ENCODE measurements around the gene POMP.

The POMP gene

GRCh38 chr13:28622286-28622685, 36.6 kb upstream of the POMP start:
- no peaks in the 10 kb centered on the region for H3K4me1 ChIP-seq (ENCODE audit: control insufficient read depth, insufficient read depth, low read length)
- H3K9me3 ChIP-seq (ENCODE audit: control insufficient read depth in 2 of 2, low read length in 2 of 2): no peaks in the 10 kb centered on the region
- no peaks in the 10 kb centered on the region for H3K36me3 ChIP-seq (ENCODE audit: control insufficient read depth in 2 of 2, insufficient read depth in 2 of 2, low read length in 2 of 2)
- peaks cover 0 to 3% of the 10 kb centered on the region in 2 donors for H3K27me3 ChIP-seq (ENCODE audit: control insufficient read depth in 1 of 2, insufficient read depth in 2 of 2, low read length in 2 of 2)
- no peak overlapping the region for H3K9ac ChIP-seq (ENCODE audit: low read length in 2 of 2)
- no peak overlapping the region for H3K27ac ChIP-seq (ENCODE audit: low read length)
- no peak overlapping the region for H3K4me3 ChIP-seq (ENCODE audit: low read length in 2 of 2)

- H3K36me3 ChIP-seq (ENCODE audit: control insufficient read depth in 2 of 2, insufficient read depth in 2 of 2, low read length in 2 of 2): no peaks in the 10 kb centered on the region
- H3K27ac ChIP-seq (ENCODE audit: low read length): no peak overlapping the region
- H3K4me3 ChIP-seq (ENCODE audit: low read length in 2 of 2): no peak overlapping the region
- peaks cover 0 to 3% of the 10 kb centered on the region in 2 donors for H3K27me3 ChIP-seq (ENCODE audit: control insufficient read depth in 1 of 2, insufficient read depth in 2 of 2, low read length in 2 of 2)
- H3K9ac ChIP-seq (ENCODE audit: low read length in 2 of 2): no peak overlapping the region
- H3K4me1 ChIP-seq (ENCODE audit: control insufficient read depth, insufficient read depth, low read length): no peaks in the 10 kb centered on the region
- H3K9me3 ChIP-seq (ENCODE audit: control insufficient read depth in 2 of 2, low read length in 2 of 2): no peaks in the 10 kb centered on the region
Measured at GRCh38 chr13:28623782-28624706, 34.9 kb upstream of the POMP start.

DNA sequence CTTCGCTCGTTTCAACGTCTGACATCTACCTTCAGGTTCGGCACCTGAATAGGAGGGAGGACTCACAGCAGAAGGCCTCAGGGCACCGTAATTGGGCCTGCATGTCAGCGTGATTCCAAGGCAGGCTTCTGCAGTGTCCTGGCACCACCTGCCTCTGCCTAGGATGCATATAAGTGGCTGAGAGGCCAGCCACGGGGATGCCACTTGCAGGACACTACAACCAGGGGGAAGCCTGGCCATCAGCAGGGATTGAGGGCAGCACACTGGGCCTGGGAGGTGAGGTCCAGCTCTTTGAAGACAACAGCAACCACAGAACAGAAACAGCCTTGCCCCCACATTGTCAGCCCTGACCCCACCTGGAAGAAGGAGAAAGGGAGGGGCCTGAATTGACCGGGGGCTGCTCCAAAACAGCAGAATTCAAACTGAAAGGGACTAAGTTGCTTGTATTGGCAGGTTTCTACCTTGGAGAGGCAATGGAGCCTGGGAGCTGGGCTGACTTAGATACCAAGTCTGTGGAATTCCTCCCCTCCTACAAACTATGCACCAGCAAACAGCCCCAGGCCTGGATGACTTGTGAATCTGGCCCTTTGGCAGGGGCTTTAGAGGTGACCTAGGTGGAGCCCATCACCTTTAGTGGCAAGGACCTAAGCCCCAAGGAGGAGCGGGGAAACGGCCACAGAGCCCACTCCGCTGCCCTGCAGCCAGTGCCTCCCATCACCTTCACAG, 34.1 kb upstream of the POMP start:
- Histone ChIP-seq H3K9ac (ENCODE audit: low read length in 2 of 2) (no peak overlapping the region), H3K27ac (ENCODE audit: low read length) (no peak overlapping the region), H3K9me3 (ENCODE audit: control insufficient read depth in 2 of 2, low read length in 2 of 2) (no peaks in the 10 kb centered on the region)

GRCh38 chr13:28626266-28626665, 32.7 kb upstream of the POMP start:
- Histone ChIP-seq H3K9ac (ENCODE audit: low read length in 2 of 2) (no peak overlapping the region), H3K27ac (ENCODE audit: low read length) (no peak overlapping the region), H3K27me3 (ENCODE audit: control insufficient read depth in 1 of 2, insufficient read depth in 2 of 2, low read length in 2 of 2) (peaks cover 0 to 3% of the 10 kb centered on the region in 2 donors), H3K4me1 (ENCODE audit: control insufficient read depth, insufficient read depth, low read length) (no peaks in the 10 kb centered on the region), H3K9me3 (ENCODE audit: control insufficient read depth in 2 of 2, low read length in 2 of 2) (no peaks in the 10 kb centered on the region), H3K36me3 (ENCODE audit: control insufficient read depth in 2 of 2, insufficient read depth in 2 of 2, low read length in 2 of 2) (no peaks in the 10 kb centered on the region), H3K4me3 (ENCODE audit: low read length in 2 of 2) (no peak overlapping the region)

More for the DNA sequence above, 34.1 kb upstream of the POMP start:
- Histone ChIP-seq H3K36me3 (ENCODE audit: control insufficient read depth in 2 of 2, insufficient read depth in 2 of 2, low read length in 2 of 2) (no peaks in the 10 kb centered on the region), H3K4me1 (ENCODE audit: control insufficient read depth, insufficient read depth, low read length) (no peaks in the 10 kb centered on the region), H3K27me3 (ENCODE audit: control insufficient read depth in 1 of 2, insufficient read depth in 2 of 2, low read length in 2 of 2) (peaks cover 0 to 3% of the 10 kb centered on the region in 2 donors), H3K4me3 (ENCODE audit: low read length in 2 of 2) (no peak overlapping the region)

GRCh38 chr13:28628241-28628640, 30.7 kb upstream of the POMP start:
- Histone ChIP-seq H3K27ac (ENCODE audit: low read length) (no peak overlapping the region), H3K36me3 (ENCODE audit: control insufficient read depth in 2 of 2, insufficient read depth in 2 of 2, low read length in 2 of 2) (no peaks in the 10 kb centered on the region), H3K9ac (ENCODE audit: low read length in 2 of 2) (no peak overlapping the region), H3K27me3 (ENCODE audit: control insufficient read depth in 1 of 2, insufficient read depth in 2 of 2, low read length in 2 of 2) (no peaks in the 10 kb centered on the region), H3K9me3 (ENCODE audit: control insufficient read depth in 2 of 2, low read length in 2 of 2) (no peaks in the 10 kb centered on the region), H3K4me3 (ENCODE audit: low read length in 2 of 2) (no peak overlapping the region), H3K4me1 (ENCODE audit: control insufficient read depth, insufficient read depth, low read length) (no peaks in the 10 kb centered on the region)

- Histone ChIP-seq H3K4me1 (ENCODE audit: control insufficient read depth, insufficient read depth, low read length) (no peaks in the 10 kb centered on the region), H3K9me3 (ENCODE audit: control insufficient read depth in 2 of 2, low read length in 2 of 2) (no peaks in the 10 kb centered on the region)
Measured at GRCh38 chr13:28630869-28631268, 28.1 kb upstream of the POMP start.

DNA sequence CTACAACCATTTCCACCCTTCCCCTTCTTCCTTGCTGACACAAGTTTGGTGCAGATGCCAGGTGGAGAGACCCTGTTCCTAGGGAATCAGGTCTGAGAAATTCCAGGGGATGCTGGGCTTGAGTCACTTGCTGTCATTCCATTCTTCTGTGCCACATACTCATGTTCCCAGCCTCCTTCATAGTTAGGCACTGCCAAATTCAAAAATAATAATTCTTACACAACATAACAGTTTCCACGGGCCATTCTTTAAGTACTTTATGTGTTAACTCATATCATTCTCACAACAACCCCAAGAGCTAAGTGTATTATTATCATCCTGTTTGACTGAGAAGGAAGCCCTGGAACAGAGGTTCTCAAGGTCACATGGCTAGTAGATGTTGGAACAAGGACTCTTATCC, 27.1 kb upstream of the POMP start:
- Histone ChIP-seq H3K9ac (ENCODE audit: low read length in 2 of 2) (no peak overlapping the region), H3K9me3 (ENCODE audit: control insufficient read depth in 2 of 2, low read length in 2 of 2) (no peaks in the 10 kb centered on the region), H3K4me3 (ENCODE audit: low read length in 2 of 2) (no peak overlapping the region), H3K36me3 (ENCODE audit: control insufficient read depth in 2 of 2, insufficient read depth in 2 of 2, low read length in 2 of 2) (no peaks in the 10 kb centered on the region), H3K4me1 (ENCODE audit: control insufficient read depth, insufficient read depth, low read length) (no peaks in the 10 kb centered on the region), H3K27ac (ENCODE audit: low read length) (no peak overlapping the region), H3K27me3 (ENCODE audit: control insufficient read depth in 1 of 2, insufficient read depth in 2 of 2, low read length in 2 of 2) (peaks cover 0 to 6% of the 10 kb centered on the region in 2 donors)

More at GRCh38 chr13:28630869-28631268, 28.1 kb upstream of the POMP start:
- Histone ChIP-seq H3K27me3 (ENCODE audit: control insufficient read depth in 1 of 2, insufficient read depth in 2 of 2, low read length in 2 of 2) (no peaks in the 10 kb centered on the region), H3K4me3 (ENCODE audit: low read length in 2 of 2) (no peak overlapping the region), H3K27ac (ENCODE audit: low read length) (no peak overlapping the region), H3K36me3 (ENCODE audit: control insufficient read depth in 2 of 2, insufficient read depth in 2 of 2, low read length in 2 of 2) (no peaks in the 10 kb centered on the region), H3K9ac (ENCODE audit: low read length in 2 of 2) (no peak overlapping the region)

DNA sequence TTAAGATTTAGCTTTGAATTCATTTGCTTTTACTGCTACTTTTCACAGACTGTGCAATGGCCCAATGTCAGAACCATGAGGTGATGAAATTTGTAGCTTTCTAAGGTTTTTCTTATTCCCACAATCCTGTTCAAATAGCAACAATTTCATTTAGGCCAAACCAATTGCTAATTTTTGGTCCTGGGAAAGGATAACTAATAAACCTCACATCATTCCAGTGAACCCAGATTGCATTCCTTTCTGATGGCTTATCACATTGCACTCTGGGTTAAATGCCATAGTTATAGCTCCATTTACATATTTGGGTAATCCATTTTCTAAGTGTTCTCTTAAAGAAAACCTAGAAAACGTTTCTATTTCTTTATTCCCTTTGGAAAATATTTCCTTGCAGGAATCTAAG, 22.9 kb upstream of the POMP start:
- H3K27ac ChIP-seq (ENCODE audit: low read length): no peak overlapping the region
- peaks cover 0 to 6% of the 10 kb centered on the region in 2 donors for H3K27me3 ChIP-seq (ENCODE audit: control insufficient read depth in 1 of 2, insufficient read depth in 2 of 2, low read length in 2 of 2)
- no peaks in the 10 kb centered on the region for H3K4me1 ChIP-seq (ENCODE audit: control insufficient read depth, insufficient read depth, low read length)
- H3K36me3 ChIP-seq (ENCODE audit: control insufficient read depth in 2 of 2, insufficient read depth in 2 of 2, low read length in 2 of 2): no peaks in the 10 kb centered on the region
- H3K4me3 ChIP-seq (ENCODE audit: low read length in 2 of 2): no peak overlapping the region
- H3K9me3 ChIP-seq (ENCODE audit: control insufficient read depth in 2 of 2, low read length in 2 of 2): no peaks in the 10 kb centered on the region
- H3K9ac ChIP-seq (ENCODE audit: low read length in 2 of 2): no peak overlapping the region

DNA sequence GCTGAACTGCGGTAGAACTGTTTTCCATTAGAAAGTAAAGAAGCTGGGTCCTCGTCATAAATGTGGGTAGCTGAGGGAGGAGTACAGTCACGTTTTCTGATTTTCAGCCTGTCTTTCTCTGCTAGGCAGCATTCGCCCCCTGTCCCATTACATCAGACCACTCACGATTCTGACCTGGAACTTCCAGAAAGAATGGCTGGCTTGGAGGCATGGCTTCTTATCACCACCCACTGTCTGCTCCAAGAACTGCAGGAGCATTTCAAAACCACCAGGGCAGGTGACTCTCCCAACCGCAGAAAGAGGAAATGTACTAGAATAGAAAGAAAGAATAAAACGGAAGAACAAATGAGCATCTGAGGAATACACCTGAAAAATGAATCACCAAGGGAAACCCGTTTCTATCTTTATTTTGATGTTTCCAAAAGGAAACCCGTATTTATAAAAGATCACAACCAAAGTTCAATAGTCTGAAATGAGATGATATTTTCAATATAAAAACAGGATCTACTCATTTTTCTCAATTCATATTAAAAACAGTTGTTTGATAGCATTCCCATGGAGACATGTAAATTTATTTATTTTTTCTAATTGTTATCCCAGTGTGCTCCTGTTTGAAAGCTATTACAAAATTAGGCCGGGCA, 22.1 kb upstream of the POMP start:
- Histone ChIP-seq H3K4me3 (ENCODE audit: low read length in 2 of 2) (no peak overlapping the region), H3K4me1 (ENCODE audit: control insufficient read depth, insufficient read depth, low read length) (no peaks in the 10 kb centered on the region), H3K9me3 (ENCODE audit: control insufficient read depth in 2 of 2, low read length in 2 of 2) (no peaks in the 10 kb centered on the region), H3K36me3 (ENCODE audit: control insufficient read depth in 2 of 2, insufficient read depth in 2 of 2, low read length in 2 of 2) (no peaks in the 10 kb centered on the region), H3K27ac (ENCODE audit: low read length) (no peak overlapping the region), H3K9ac (ENCODE audit: low read length in 2 of 2) (no peak overlapping the region), H3K27me3 (ENCODE audit: control insufficient read depth in 1 of 2, insufficient read depth in 2 of 2, low read length in 2 of 2) (peaks cover 0 to 6% of the 10 kb centered on the region in 2 donors)

- Histone ChIP-seq H3K27ac (ENCODE audit: low read length) (no peak overlapping the region), H3K27me3 (ENCODE audit: control insufficient read depth in 1 of 2, insufficient read depth in 2 of 2, low read length in 2 of 2) (peaks cover 0 to 6% of the 10 kb centered on the region in 2 donors), H3K36me3 (ENCODE audit: control insufficient read depth in 2 of 2, insufficient read depth in 2 of 2, low read length in 2 of 2) (no peaks in the 10 kb centered on the region), H3K9me3 (ENCODE audit: control insufficient read depth in 2 of 2, low read length in 2 of 2) (no peaks in the 10 kb centered on the region), H3K4me3 (ENCODE audit: low read length in 2 of 2) (no peak overlapping the region), H3K4me1 (ENCODE audit: control insufficient read depth, insufficient read depth, low read length) (no peaks in the 10 kb centered on the region), H3K9ac (ENCODE audit: low read length in 2 of 2) (no peak overlapping the region)
Measured at GRCh38 chr13:28637714-28638355, 21.1 kb upstream of the POMP start.
